ENCODE measurements around the gene JAM3.

DNA sequence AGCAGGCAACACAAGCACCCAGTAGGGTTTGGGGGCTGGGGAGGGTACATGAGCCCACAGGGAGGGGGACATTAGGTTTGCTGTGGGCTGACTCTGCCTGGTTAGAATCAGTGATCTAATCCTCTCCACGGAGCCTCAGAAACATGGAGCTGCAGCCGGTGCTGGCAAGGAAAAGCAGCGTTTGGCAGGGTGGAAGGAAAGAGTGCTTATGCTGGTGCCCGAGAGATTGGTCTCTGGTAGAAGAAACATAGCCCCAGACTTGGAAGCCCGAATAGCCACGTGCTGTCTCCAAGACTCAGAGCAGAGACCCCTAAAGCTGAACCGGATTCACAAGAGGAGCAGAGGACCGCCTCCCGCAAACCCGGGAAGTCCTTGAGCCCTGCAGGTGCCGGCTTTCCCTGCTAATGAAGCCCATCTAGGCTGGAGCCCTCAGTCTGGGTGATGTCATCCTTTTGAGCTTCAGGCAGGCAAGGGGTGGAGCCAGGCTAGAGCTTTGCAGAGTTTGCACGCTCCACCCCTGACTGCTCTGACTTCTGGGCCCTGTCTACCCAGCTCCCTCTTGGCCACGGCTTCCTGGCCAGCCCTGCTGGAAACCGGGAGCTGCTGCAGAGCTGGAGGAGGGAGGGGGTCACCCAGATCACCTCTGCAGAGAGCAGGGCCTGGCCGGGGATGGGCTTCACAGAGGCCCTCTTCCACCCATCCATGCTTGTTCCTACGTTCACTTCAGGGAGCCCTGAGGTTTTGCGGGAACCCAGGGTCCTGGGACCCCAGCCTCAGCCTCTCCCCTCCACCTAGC is 35.0 kb upstream of the JAM3 start:
- TF ChIP-seq, protein P1, sequence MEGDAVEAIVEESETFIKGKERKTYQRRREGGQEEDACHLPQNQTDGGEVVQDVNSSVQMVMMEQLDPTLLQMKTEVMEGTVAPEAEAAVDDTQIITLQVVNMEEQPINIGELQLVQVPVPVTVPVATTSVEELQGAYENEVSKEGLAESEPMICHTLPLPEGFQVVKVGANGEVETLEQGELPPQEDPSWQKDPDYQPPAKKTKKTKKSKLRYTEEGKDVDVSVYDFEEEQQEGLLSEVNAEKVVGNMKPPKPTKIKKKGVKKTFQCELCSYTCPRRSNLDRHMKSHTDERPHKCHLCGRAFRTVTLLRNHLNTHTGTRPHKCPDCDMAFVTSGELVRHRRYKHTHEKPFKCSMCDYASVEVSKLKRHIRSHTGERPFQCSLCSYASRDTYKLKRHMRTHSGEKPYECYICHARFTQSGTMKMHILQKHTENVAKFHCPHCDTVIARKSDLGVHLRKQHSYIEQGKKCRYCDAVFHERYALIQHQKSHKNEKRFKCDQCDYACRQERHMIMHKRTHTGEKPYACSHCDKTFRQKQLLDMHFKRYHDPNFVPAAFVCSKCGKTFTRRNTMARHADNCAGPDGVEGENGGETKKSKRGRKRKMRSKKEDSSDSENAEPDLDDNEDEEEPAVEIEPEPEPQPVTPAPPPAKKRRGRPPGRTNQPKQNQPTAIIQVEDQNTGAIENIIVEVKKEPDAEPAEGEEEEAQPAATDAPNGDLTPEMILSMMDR (IDR thresholded peaks at IDR 0.05), result peak in 2 of 7 experiments; percentile 9 to 28
- TF ChIP-seq POLR2A (IDR thresholded peaks at IDR 0.05), result peak; percentile 79 to 91 (median 89)
